GM12801 (cell line): Measurements from ENCODE around the gene DCTD.

Experiments used
- CTCF ChIP-seq: IDR thresholded peaks from one replicate; pipeline ENCODE4 v1.5.1; 2011; ENCODE audit warnings: control low read depth; ENCODE audit not compliant: insufficient read length; ENCODE audit errors: extremely low read depth

DCTD gene

GRCh38 chr4:182908124-182908523 lies 9.1 kb downstream of the DCTD start:
- no peak for TF ChIP-seq CTCF

GRCh38 chr4:182907396-182907795 lies 9.8 kb downstream of the DCTD start:
- no peak for TF ChIP-seq CTCF

- no peak for TF ChIP-seq CTCF
These were observed 10.4 kb downstream of the DCTD start for GRCh38 chr4:182906786-182907185.

DNA sequence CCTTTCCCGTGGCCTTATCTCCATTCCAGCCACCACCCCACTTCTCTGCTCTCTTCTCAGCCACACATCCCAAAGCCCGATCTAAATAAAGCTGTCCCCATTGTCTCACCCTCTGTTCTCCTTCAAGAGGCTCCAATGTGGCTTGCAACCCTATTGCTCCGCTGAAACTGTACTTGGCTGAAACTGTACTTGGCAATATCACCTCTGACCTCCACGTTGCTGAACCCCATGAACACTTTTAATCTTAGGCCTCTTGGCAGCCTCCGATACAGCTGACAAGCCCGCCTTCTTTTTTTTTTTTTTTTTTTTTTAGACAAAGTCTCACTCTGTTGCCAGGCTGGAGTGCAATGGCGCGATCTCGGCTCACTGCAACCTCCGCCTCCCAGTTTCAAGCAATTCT lies 12.1 kb downstream of the DCTD start:
- TF ChIP-seq CTCF: no peak

- no peak for TF ChIP-seq CTCF
These were observed 12.9 kb downstream of the DCTD start for GRCh38 chr4:182904211-182904761.

GRCh38 chr4:182903013-182903412 lies 14.2 kb downstream of the DCTD start:
- TF ChIP-seq CTCF: no peak

GRCh38 chr4:182901337-182901736 lies 15.8 kb downstream of the DCTD start:
- no peak for TF ChIP-seq CTCF

DNA sequence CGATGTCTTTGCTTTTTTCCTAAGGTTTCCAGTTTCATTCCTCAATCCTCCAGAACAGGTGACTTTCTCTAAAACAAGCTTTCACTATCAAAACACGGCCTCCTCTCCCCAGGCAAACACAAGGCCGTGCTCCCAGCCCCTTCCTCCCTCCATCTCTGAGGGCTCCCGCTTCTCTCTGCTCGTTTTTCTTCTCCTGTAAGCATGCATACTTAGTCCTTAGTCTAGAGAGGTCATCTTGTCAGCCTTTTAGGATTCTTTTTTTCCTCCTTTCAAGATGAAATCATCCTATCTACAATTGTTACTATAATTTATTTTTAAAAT lies 18.7 kb downstream of the DCTD start:
- no peak for TF ChIP-seq CTCF
